ENCODE measurements around the gene ZBED3.

Gene ZBED3

DNA sequence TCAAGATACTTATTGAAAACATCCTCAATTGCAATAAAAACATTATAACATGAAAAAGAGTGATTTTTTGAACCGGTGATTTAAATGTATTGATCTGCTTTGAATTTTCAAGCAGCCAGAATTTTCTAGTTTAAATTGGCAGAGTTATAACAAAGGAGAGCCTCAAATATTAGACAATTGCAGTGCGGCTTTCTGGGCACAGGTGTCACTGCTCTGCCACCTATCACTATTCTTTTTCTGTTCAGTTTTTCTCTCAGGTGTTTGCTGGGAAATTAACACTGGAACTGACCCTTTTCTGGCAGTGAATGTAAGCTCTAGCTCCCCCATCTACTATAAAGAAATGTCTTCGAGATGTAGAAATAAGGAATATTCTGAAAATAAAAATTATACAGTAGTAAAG lies 23.0 kb downstream of the ZBED3 start:
- peaks cover 13% of the 10 kb centered on the region for H3K4me1 Mint-ChIP-seq (ENCODE audit: low read depth)
- no peaks in the 10 kb centered on the region for H3K27me3 Mint-ChIP-seq (ENCODE audit: low read depth)
- peaks cover 48% of the 10 kb centered on the region for H3K36me3 Mint-ChIP-seq (ENCODE audit: low read depth)
- H3K9me3 Mint-ChIP-seq, result no peaks in the 10 kb centered on the region
- DNase-seq (ENCODE audit: low spot score), result no peak
- no peak overlapping the region for H3K27ac Mint-ChIP-seq
- H3K4me3 Mint-ChIP-seq, result no peak overlapping the region

DNA sequence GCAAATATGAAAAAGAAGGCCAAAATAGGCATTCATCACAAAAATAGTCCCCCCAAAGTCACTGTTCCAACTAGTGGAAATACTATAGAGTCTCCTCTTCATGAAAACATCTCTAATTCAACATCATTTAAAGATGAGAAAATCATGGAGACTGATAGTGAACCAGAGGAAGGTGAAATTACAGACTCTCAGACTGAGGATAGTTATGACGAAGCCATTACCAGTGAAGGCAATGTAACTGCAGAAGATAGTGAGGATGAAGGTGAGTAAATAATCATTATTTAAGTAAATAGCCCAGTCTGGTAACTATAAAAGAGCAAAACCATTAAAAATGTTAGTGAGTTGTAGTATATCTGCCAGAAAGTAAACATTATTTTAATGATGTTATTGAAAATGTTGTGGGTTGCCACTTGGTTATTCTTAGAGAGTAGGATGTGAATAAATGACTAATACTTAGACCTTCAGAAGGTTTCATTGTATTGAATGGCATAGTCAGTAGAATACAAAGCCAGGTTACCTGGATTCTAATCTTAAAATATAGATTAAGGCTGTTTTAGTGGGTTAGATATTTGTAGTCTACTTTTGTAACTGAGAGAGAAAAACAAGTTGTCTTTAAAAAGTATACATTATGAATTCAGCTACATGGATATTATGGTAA lies 40.5 kb downstream of the ZBED3 start:
- Mint-ChIP-seq H3K9me3 (no peaks in the 10 kb centered on the region), H3K36me3 (ENCODE audit: low read depth) (peaks cover 43% of the 10 kb centered on the region), H3K27ac (no peak overlapping the region), H3K27me3 (ENCODE audit: low read depth) (no peaks in the 10 kb centered on the region), H3K4me3 (no peak overlapping the region), H3K4me1 (ENCODE audit: low read depth) (peaks cover 13% of the 10 kb centered on the region)
- DNase-seq (ENCODE audit: low spot score), result no peak

DNA sequence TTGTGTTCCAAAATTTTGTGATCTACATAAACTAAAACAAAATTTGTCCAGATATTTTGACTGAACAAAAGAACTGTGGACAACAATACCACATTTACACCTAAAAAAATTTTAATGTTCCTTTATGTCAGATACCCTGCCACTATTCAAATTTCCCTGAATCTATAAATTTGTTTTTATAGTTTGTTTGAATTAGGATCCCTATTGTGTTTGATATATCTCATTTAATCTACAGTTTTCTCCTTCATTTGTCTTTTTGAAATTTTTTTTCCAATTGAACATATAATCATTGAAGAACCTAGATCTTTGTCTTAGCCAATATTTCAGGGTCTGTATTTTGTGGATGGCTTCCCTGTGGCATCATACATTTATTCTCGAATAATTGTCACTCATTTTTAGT lies 51.1 kb downstream of the ZBED3 start:
- no peaks in the 10 kb centered on the region for H3K9me3 Mint-ChIP-seq
- H3K27ac Mint-ChIP-seq, result no peak overlapping the region
- peaks cover 20% of the 10 kb centered on the region for H3K4me1 Mint-ChIP-seq (ENCODE audit: low read depth)
- H3K4me3 Mint-ChIP-seq, result no peak overlapping the region
- no peak for DNase-seq (ENCODE audit: low spot score)
- no peaks in the 10 kb centered on the region for H3K27me3 Mint-ChIP-seq (ENCODE audit: low read depth)
- peaks cover 61% of the 10 kb centered on the region for H3K36me3 Mint-ChIP-seq (ENCODE audit: low read depth)

DNA sequence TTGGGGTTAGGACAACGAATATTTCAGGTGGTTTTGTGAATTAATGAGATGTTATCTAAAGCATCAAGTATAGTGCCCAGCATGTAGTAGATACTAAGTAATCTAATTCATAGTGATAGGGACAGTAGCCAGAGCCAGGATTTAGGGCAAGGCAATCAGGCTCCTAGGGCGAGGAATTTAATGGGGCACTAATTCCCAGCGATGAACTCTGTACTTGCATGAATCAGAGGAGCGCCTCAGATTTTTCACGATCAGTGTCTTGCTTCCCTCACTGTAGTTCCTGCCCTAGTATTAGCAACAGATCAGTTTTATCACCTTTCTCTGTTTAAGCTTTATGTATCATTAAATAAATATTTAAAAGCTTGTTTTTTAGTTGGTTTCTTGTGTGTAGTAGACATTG lies 53.7 kb downstream of the ZBED3 start:
- Mint-ChIP-seq H3K4me1 (ENCODE audit: low read depth) (peaks cover 23% of the 10 kb centered on the region), H3K27ac (no peak overlapping the region), H3K27me3 (ENCODE audit: low read depth) (no peaks in the 10 kb centered on the region), H3K9me3 (peaks cover 18% of the 10 kb centered on the region), H3K4me3 (peak overlapping the region; percentile 43), H3K36me3 (ENCODE audit: low read depth) (peaks cover 61% of the 10 kb centered on the region)
- DNase-seq (ENCODE audit: low spot score), result no peak

DNA sequence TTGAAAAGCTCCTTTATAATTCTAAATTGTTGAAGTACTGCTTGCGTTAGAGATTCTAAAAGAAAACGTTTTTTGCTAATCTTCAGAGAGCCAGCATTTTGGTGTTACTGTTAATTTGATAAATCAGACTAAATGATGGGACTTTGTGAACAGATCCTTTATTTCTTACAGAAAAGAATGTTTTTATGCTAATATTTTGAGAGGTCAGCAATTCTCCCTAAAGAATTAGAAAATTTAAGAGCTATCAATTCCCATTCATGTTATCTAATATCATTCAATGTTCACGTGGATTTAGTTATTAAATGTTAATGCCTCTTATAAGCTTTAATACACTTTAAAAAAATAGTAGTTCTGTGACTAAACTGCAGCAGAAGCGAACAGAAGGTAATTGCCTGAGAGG lies 54.5 kb downstream of the ZBED3 start:
- Mint-ChIP-seq H3K27me3 (ENCODE audit: low read depth) (no peaks in the 10 kb centered on the region), H3K36me3 (ENCODE audit: low read depth) (peaks cover 57% of the 10 kb centered on the region), H3K4me3 (no peak overlapping the region), H3K9me3 (peaks cover 25% of the 10 kb centered on the region), H3K27ac (no peak overlapping the region), H3K4me1 (ENCODE audit: low read depth) (peaks cover 23% of the 10 kb centered on the region)
- no peak for DNase-seq (ENCODE audit: low spot score)

DNA sequence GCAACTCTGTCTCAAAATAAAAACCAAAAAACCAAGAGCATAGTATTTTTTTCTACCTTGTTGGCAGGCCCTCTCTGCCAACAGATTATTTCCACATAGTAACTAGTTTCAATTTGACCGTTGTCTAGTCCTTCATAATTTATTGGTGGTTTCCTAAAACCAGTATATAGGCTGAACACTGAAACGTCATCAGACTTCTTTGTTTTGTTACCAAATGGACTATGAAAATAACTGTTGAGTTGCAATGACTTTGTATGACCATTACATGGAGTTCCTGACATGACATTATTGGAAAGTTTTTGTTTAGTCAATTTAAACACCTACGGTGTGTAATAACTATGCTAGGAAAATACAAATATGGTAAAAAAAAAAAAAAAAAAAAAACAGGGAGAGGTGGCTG lies 55.2 kb downstream of the ZBED3 start:
- H3K27me3 Mint-ChIP-seq (ENCODE audit: low read depth), result no peaks in the 10 kb centered on the region
- H3K9me3 Mint-ChIP-seq, result peaks cover 31% of the 10 kb centered on the region
- H3K4me1 Mint-ChIP-seq (ENCODE audit: low read depth), result peaks cover 23% of the 10 kb centered on the region
- peak overlapping the region; percentile 96 for H3K4me3 Mint-ChIP-seq
- peaks cover 52% of the 10 kb centered on the region for H3K36me3 Mint-ChIP-seq (ENCODE audit: low read depth)
- no peak for DNase-seq (ENCODE audit: low spot score)
- H3K27ac Mint-ChIP-seq, result peak overlapping the region; percentile 92

DNA sequence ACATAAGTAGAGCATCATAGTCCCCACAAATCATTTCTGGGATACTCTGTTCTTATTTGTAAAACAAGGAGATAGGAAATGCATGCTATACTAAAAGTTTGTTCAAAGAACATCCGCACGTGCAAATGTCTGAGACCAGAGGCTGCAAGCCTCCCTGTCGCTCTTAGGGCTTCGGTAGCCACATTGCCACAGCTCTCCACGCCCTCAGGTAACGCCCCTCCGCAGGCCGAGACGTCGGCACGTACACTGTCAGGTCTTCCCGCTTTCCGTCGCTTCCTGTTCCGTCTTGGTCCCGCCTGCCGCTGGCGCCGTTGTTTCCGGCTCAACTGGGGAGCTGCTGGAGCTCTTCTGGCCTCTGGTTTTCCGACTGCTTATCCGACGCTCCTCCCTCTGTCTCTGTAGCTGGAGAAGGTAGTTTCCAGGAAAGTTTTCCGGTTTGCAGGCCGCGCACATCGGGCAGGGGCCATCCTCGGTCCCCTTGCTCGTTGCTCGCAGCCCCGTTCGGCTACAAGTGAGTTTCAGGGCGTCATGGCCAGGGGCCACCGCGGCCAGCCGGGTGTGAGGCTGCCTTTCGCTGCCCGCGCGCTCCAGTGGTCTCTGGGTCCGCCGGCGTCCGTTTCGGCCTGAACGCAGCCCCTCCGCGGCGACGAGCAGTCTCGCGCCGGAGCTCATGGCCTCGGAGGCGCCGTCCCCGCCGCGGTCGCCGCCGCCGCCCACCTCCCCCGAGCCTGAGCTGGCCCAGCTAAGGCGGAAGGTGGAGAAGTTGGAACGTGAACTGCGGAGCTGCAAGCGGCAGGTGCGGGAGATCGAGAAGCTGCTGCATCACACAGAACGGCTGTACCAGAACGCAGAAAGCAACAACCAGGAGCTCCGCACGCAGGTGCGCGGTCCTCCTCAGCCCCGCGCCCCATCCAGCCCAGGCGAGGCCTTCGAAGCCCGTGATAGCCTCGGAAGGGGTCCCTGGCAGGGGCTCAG lies 56.7 kb downstream of the ZBED3 start, which contains the start of gene AGGF1:
Gene AGGF1 (plus strand): TSS at position 308 of the 975 bp plus-strand sequence. CDS start 363 bp downstream, at position 671.
- peak; percentile 90 for DNase-seq (ENCODE audit: low spot score)
- peaks cover 23% of the 10 kb centered on the region for H3K4me1 Mint-ChIP-seq (ENCODE audit: low read depth)
- H3K9me3 Mint-ChIP-seq, result peaks cover 31% of the 10 kb centered on the region
- peaks cover 42% of the 10 kb centered on the region for H3K36me3 Mint-ChIP-seq (ENCODE audit: low read depth)
- H3K27me3 Mint-ChIP-seq (ENCODE audit: low read depth), result peaks cover 3% of the 10 kb centered on the region
- peak within 1 kb of the TSS; percentile 92 for H3K27ac Mint-ChIP-seq
- peak within 1 kb of the TSS; percentile 96 for H3K4me3 Mint-ChIP-seq

DNA sequence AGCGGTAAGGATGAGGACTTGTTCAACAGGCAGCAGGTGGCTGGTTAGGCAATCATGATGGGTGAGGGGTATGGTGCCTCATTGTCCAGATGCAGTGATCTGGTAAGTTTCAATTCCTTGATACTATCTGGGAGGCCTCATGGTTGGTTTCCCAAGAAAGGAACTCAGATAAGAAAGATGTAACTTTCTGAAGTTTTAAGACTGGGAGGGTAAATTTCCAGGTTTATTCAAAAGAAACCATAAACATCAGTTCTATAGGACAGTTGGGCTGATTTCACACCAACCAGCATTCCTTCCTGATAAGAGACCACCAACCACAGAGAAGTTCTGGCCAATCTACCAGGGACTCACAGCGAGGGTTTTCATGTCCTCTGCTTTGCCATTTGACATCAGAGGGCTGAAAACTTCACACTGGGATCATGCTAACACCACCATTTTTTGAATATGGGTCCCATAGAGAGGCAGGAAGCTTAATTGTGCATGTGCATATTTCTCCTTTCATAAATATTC lies 57.7 kb downstream of the ZBED3 start:
- Mint-ChIP-seq H3K27me3 (ENCODE audit: low read depth) (peaks cover 3% of the 10 kb centered on the region), H3K4me3 (peak overlapping the region; percentile 96), H3K27ac (peak overlapping the region; percentile 92), H3K36me3 (ENCODE audit: low read depth) (peaks cover 34% of the 10 kb centered on the region), H3K4me1 (ENCODE audit: low read depth) (peaks cover 20% of the 10 kb centered on the region), H3K9me3 (peaks cover 31% of the 10 kb centered on the region)
- DNase-seq (ENCODE audit: low spot score), result no peak

DNA sequence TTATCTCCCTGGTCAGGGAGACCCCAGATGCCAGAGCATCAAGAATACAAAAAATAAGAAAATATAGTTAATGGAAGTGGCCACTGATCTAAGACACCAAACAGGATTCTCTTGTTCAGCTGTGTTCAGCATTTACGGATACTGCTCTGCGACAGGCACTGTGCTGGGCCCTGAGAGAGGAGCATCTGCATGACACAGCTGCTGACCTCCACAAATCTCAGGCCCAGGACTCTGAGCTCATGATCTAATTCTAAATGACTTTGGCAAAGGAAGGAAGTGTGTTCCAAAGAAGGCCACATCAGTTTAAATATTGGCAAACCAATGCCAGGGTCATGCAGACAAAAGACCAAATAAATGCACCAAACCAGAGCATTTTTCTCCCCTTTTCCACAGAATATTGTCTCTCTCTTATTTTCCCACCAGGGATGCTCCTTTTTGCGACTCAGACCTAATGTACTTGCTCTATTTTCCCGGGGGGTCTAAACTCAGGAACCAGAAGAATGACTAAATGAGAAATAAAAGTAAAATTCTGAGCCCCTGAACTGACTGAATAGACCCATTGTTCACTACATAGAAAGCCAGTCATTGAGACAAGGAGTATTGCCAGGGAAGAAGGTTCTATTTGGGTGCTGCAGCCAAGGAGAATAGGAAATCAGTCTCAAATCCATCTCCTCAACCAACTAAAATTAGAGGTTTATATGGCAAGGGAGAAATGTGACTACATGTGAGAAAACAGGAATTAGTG lies 58.3 kb downstream of the ZBED3 start:
- peak overlapping the region; percentile 57 for H3K27ac Mint-ChIP-seq
- H3K4me3 Mint-ChIP-seq, result no peak overlapping the region
- H3K4me1 Mint-ChIP-seq (ENCODE audit: low read depth), result peaks cover 20% of the 10 kb centered on the region
- H3K36me3 Mint-ChIP-seq (ENCODE audit: low read depth), result peaks cover 32% of the 10 kb centered on the region
- H3K9me3 Mint-ChIP-seq, result peaks cover 31% of the 10 kb centered on the region
- H3K27me3 Mint-ChIP-seq (ENCODE audit: low read depth), result peaks cover 3% of the 10 kb centered on the region
- no peak for DNase-seq (ENCODE audit: low spot score)

DNA sequence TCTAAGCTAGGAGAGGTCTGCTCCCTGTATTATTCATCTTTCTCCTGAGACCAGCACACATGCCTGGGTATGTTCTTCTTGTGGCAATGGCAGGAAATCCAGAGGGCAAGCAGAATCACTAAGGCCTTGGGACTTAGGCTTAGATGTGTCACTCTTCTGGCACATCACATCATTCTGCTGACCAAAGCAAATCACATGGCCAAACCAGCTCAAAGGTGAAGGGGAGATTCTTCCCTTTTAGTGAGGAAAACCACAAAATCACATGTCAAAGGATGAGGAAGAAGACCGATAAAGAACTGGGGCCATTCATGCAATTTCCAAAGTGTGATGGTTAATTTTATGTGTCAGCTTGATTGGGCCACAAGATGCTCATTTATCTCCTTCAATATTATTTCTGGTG lies 62.6 kb downstream of the ZBED3 start:
- Mint-ChIP-seq H3K36me3 (ENCODE audit: low read depth) (peaks cover 9% of the 10 kb centered on the region), H3K4me1 (ENCODE audit: low read depth) (peaks cover 6% of the 10 kb centered on the region), H3K9me3 (peaks cover 24% of the 10 kb centered on the region), H3K27ac (no peak overlapping the region), H3K4me3 (no peak overlapping the region), H3K27me3 (ENCODE audit: low read depth) (peaks cover 16% of the 10 kb centered on the region)
- DNase-seq (ENCODE audit: low spot score), result no peak

DNA sequence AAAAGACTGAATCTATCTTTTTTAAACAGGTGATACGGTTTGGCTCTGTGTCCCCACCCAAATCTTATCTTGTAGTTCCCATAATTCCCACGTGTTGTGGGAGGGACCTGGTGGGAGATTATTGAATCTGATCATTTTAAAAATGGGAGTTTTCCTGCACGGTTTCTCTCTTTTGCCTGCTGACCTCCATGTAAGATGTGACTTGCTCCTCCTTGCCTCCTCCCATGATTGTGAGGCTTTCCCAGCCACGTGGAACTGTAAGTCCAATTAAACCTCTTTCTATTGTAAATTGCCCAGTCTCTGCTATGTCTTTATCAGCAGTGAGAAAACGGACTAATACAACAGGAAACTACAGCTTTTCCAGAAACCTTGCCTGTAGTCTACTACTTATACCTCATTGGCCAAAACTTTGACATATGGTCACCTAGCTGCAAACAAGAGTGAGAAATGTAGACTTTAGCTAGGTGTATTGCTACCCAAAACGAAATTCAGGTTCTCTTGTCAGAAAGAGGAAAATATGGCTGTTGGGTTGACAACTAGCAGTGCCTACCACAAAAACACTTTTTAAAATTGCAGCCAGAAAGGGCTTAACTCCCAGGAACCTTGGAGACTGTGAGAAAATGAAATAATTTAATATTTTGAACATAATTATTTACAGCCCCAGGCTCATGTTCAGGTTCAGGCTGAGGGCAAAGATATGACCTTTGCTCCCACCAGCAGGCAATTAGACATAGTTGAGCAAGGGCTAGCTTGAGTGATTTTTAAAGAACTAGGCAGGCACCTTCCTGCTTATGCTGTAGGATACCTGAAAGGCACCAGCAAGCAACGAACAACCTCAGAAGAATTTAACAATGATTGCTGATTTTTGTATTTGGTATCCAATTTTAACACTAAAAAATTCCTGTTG lies 64.3 kb downstream of the ZBED3 start:
- DNase-seq (ENCODE audit: low spot score), result no peak
- Mint-ChIP-seq H3K9me3 (peaks cover 7% of the 10 kb centered on the region), H3K27ac (no peak overlapping the region), H3K4me3 (no peak overlapping the region), H3K27me3 (ENCODE audit: low read depth) (peaks cover 23% of the 10 kb centered on the region), H3K36me3 (ENCODE audit: low read depth) (no peaks in the 10 kb centered on the region), H3K4me1 (ENCODE audit: low read depth) (peaks cover 6% of the 10 kb centered on the region)
